Measurements from ENCODE around the gene RNF223.
"Not testable (repeated sequence)": the region's sequence is repeated elsewhere in the genome, so short reads cannot be mapped to it uniquely, and the experiment has no call there.

Gene RNF223

GRCh38 chr1:1059494-1060280 lies 14.4 kb downstream of the RNF223 start:
- TF ChIP-seq CTCF (IDR thresholded peaks at IDR 0.05; ENCODE audit: insufficient read depth, low read length, poor library complexity, severe bottlenecking), result no peak
- Histone ChIP-seq H3K27me3 (replicated peaks; ENCODE audit: control insufficient read depth, insufficient read depth, low read length) (no peaks in the 10 kb centered on the region), H3K36me3 (ENCODE audit: control insufficient read depth, insufficient read depth, low read length) (no peaks in the 10 kb centered on the region), H3K4me3 (replicated peaks; ENCODE audit: low read depth, low read length) (peak overlapping the region; percentile 62)
- DNase-seq (ENCODE audit: extremely low read depth, insufficient read length), result peak; percentile 87

- H3K27me3 ChIP-seq (replicated peaks; ENCODE audit: control insufficient read depth, insufficient read depth, low read length), result no peaks in the 10 kb centered on the region
- peak overlapping the region; percentile 62 for H3K4me3 ChIP-seq (replicated peaks; ENCODE audit: low read depth, low read length)
- DNase-seq (ENCODE audit: extremely low read depth, insufficient read length), result peak; percentile 52
- TF ChIP-seq CTCF (IDR thresholded peaks at IDR 0.05; ENCODE audit: insufficient read depth, low read length, poor library complexity, severe bottlenecking), result peak; percentile 10
- peaks cover under 1% of the 10 kb centered on the region; the same call in 1 of the 2 replicates for H3K36me3 ChIP-seq (ENCODE audit: control insufficient read depth, insufficient read depth, low read length)
Observed at GRCh38 chr1:1058921-1059493, 15.1 kb downstream of the RNF223 start.

- peak overlapping the region; percentile 62 for H3K4me3 ChIP-seq (replicated peaks; ENCODE audit: low read depth, low read length)
- DNase-seq (ENCODE audit: extremely low read depth, insufficient read length), result no peak
Observed at GRCh38 chr1:1058088-1058905, 15.8 kb downstream of the RNF223 start.

GRCh38 chr1:1057769-1058087 lies 16.4 kb downstream of the RNF223 start:
- H3K36me3 ChIP-seq (ENCODE audit: control insufficient read depth, insufficient read depth, low read length); DNase-seq (ENCODE audit: extremely low read depth, insufficient read length); H3K4me3 ChIP-seq (replicated peaks; ENCODE audit: low read depth, low read length); H3K27me3 ChIP-seq (replicated peaks; ENCODE audit: control insufficient read depth, insufficient read depth, low read length): not testable (repeated sequence)

More at GRCh38 chr1:1058088-1058905, 15.8 kb downstream of the RNF223 start:
- Histone ChIP-seq H3K36me3 (ENCODE audit: control insufficient read depth, insufficient read depth, low read length) (peaks cover 3% of the 10 kb centered on the region), H3K27me3 (replicated peaks; ENCODE audit: control insufficient read depth, insufficient read depth, low read length) (no peaks in the 10 kb centered on the region)
- no peak for TF ChIP-seq CTCF (IDR thresholded peaks at IDR 0.05; ENCODE audit: insufficient read depth, low read length, poor library complexity, severe bottlenecking)

- no peak for TF ChIP-seq CTCF (IDR thresholded peaks at IDR 0.05; ENCODE audit: insufficient read depth, low read length, poor library complexity, severe bottlenecking)
- Histone ChIP-seq H3K36me3 (ENCODE audit: control insufficient read depth, insufficient read depth, low read length) (peaks cover 3% of the 10 kb centered on the region), H3K27me3 (replicated peaks; ENCODE audit: control insufficient read depth, insufficient read depth, low read length) (no peaks in the 10 kb centered on the region)
Observed at GRCh38 chr1:1055841-1056736, 18.0 kb downstream of the RNF223 start.

More at GRCh38 chr1:1055841-1056736, 18.0 kb downstream of the RNF223 start:
- no peak for DNase-seq (ENCODE audit: extremely low read depth, insufficient read length)
- no peak overlapping the region for H3K4me3 ChIP-seq (replicated peaks; ENCODE audit: low read depth, low read length)
